ENCODE data around the gene SLX4. TPM values are rescaled to one million over a fixed set of nuclear protein-coding genes. Genes with fewer than 3 reads are reported as not detected.

The SLX4 gene
- total and polyA plus RNA-seq, 2 donors (not counting 1 experiment from before 2014, with no cell fraction given), result 5.4 to 13.3 TPM

- H4K20me1 ChIP-seq (ENCODE audit: control insufficient read depth, insufficient read depth, low read length, poor library complexity, severe bottlenecking), result no peaks in the 10 kb centered on the region
- H3K4me2 ChIP-seq (replicated peaks; ENCODE audit: low read depth, low read length, poor library complexity, severe bottlenecking), result no peak overlapping the region
- ChIA-PET CTCF (interaction anchor here (1.0 kb wide), 1 partner anchor 10 kb away, joined by 3 read pairs; no protein-coding TSS in a partner anchor), POLR2A (no interaction called here)
- no peak for ATAC-seq (ENCODE audit: low read depth)
- intact Hi-C loops (cut with micrococcal nuclease), result no loop called here
- DNase-seq, result no peak
- no CpG with 5 or more reads among the region's 4 CpGs for WGBS (ENCODE audit: insufficient coverage)
- no peak overlapping the region for H3K9ac ChIP-seq (ENCODE audit: low read length)
- Mint-ChIP-seq H3K4me3 (no peak overlapping the region), H3K27ac (no peak overlapping the region), H3K4me1 (peaks cover 18% of the 10 kb centered on the region), H3K27me3 (no peaks in the 10 kb centered on the region), H3K9me3 (ENCODE audit: insufficient read depth) (no peaks in the 10 kb centered on the region)
- no peaks in the 10 kb centered on the region for H3K9me3 ChIP-seq (ENCODE audit: control extremely low read depth in 1 of 3, control insufficient read depth in 2 of 3, insufficient read depth in 1 of 3, low read length in 2 of 3)
- H3K79me2 ChIP-seq (ENCODE audit: control insufficient read depth, insufficient read depth, low read length), result no peaks in the 10 kb centered on the region
- no peak for TF ChIP-seq CTCF (IDR thresholded peaks at IDR 0.05)
- TF ChIP-seq EZH2 (IDR thresholded peaks at IDR 0.05; ENCODE audit: borderline replicate concordance, insufficient read depth, low read depth, low read length, poor library complexity, severe bottlenecking), result no peak
- peaks cover 0 to 15% of the 10 kb centered on the region in 2 experiments for H3K36me3 ChIP-seq (replicated peaks in 1 of 2; ENCODE audit: control extremely low read depth in 1 of 2, control insufficient read depth in 1 of 2, extremely low read depth in 1 of 2, insufficient read depth in 2 of 2, low read length in 1 of 2)
- H3K4me1 ChIP-seq (ENCODE audit: control insufficient read depth in 2 of 2, insufficient read depth in 2 of 2, low read length in 2 of 2), result peaks cover 0 to 13% of the 10 kb centered on the region in 2 donors
- no peaks in the 10 kb centered on the region for H3K27me3 ChIP-seq (replicated peaks in 1 of 4; ENCODE audit: control extremely low read depth in 1 of 4, control insufficient read depth in 3 of 4, insufficient read depth in 4 of 4, low read length in 3 of 4)
- no peak overlapping the region for H2AFZ ChIP-seq (ENCODE audit: insufficient read depth, low read depth, low read length, poor library complexity, severe bottlenecking)
- H3K27ac ChIP-seq (ENCODE audit: low read length in 2 of 2), result peak overlapping the region in 1 of 2 donors; percentile 13
- no peak overlapping the region for H3K4me3 ChIP-seq (ENCODE audit: control extremely low read depth in 1 of 5, extremely low read depth in 1 of 5, insufficient read depth in 1 of 5, low read depth in 2 of 5, low read length in 4 of 5)
Measured at GRCh38 chr16:3536851-3537250, 74.6 kb downstream of the SLX4 start.

- CTCF ChIA-PET, result interaction anchor here (1.0 kb wide), 1 partner anchor 9 kb away, joined by 3 read pairs; no protein-coding TSS in a partner anchor
- intact Hi-C loops (cut with micrococcal nuclease), result no loop called here
Measured at GRCh38 chr16:3536271-3536731, 75.1 kb downstream of the SLX4 start.

More at GRCh38 chr16:3536271-3536731, 75.1 kb downstream of the SLX4 start:
- no peak for ATAC-seq (ENCODE audit: low read depth)
- Histone ChIP-seq H3K9me3 (ENCODE audit: control extremely low read depth in 1 of 3, control insufficient read depth in 2 of 3, insufficient read depth in 1 of 3, low read length in 2 of 3) (no peaks in the 10 kb centered on the region), H2AFZ (ENCODE audit: insufficient read depth, low read depth, low read length, poor library complexity, severe bottlenecking) (no peak overlapping the region), H3K4me3 (ENCODE audit: control extremely low read depth in 1 of 5, extremely low read depth in 1 of 5, insufficient read depth in 1 of 5, low read depth in 2 of 5, low read length in 4 of 5) (no peak overlapping the region), H3K27me3 (replicated peaks in 1 of 4; ENCODE audit: control extremely low read depth in 1 of 4, control insufficient read depth in 3 of 4, insufficient read depth in 4 of 4, low read length in 3 of 4) (no peaks in the 10 kb centered on the region), H4K20me1 (ENCODE audit: control insufficient read depth, insufficient read depth, low read length, poor library complexity, severe bottlenecking) (no peaks in the 10 kb centered on the region), H3K27ac (ENCODE audit: low read length in 2 of 2) (no peak overlapping the region), H3K36me3 (replicated peaks in 1 of 2; ENCODE audit: control extremely low read depth in 1 of 2, control insufficient read depth in 1 of 2, extremely low read depth in 1 of 2, insufficient read depth in 2 of 2, low read length in 1 of 2) (peaks cover 0 to 10% of the 10 kb centered on the region in 2 experiments), H3K9ac (ENCODE audit: low read length) (no peak overlapping the region), H3K4me2 (replicated peaks; ENCODE audit: low read depth, low read length, poor library complexity, severe bottlenecking) (no peak overlapping the region), H3K79me2 (ENCODE audit: control insufficient read depth, insufficient read depth, low read length) (no peaks in the 10 kb centered on the region), H3K4me1 (ENCODE audit: control insufficient read depth in 2 of 2, insufficient read depth in 2 of 2, low read length in 2 of 2) (peaks cover 0 to 13% of the 10 kb centered on the region in 2 donors)
- Mint-ChIP-seq H3K27me3 (no peaks in the 10 kb centered on the region), H3K4me1 (peaks cover 18% of the 10 kb centered on the region), H3K9me3 (ENCODE audit: insufficient read depth) (no peaks in the 10 kb centered on the region), H3K27ac (no peak overlapping the region), H3K4me3 (no peak overlapping the region)
- no peak for DNase-seq
- POLR2A ChIA-PET, result no interaction called here
- 100% methylated on average over 1 of the region's 3 CpGs for WGBS (ENCODE audit: insufficient coverage)
- TF ChIP-seq CTCF (IDR thresholded peaks at IDR 0.05) (no peak), EZH2 (IDR thresholded peaks at IDR 0.05; ENCODE audit: borderline replicate concordance, insufficient read depth, low read depth, low read length, poor library complexity, severe bottlenecking) (no peak)
